ENCODE results near the gene TIAM1. TPM values are rescaled to one million over a fixed set of nuclear protein-coding genes. Genes with fewer than 3 reads are reported as not detected.
A peak's percentile ranks its signal among the peaks of the same experiment; 100 is the strongest.

Gene TIAM1
- total RNA-seq, 1 donor from 2014 or later = 35.4 TPM

DNA sequence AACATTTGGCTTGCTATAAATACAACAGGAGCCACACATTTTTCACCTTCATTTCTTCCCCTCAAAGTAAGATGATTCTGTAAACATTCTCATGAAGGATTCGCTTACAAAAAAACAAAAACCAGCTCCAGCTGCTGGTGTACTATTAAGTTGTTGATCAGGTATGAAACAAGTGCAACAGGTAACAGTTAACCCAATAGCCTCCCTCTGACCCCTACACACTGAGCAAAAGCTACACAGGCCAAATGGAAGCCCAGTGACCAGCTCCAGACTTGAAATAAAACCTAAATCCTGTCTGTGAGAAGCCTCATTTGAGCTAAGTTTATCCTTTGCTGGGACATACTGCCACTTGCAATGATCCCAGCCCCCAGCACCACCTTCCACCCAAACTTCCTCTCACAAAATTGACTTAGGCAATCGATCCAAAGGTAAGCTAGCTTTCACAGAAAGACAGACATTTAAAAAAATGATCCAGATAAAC, 991 bp downstream of the TIAM1 start:
- DNase-seq (ENCODE audit: low spot score, unreplicated experiment) = no peak
- Mint-ChIP-seq H3K27me3 (peaks cover 12% of the 10 kb centered on the region), H3K27ac (peak overlapping the region; percentile 93), H3K4me1 (ENCODE audit: low read depth) (peaks cover 37% of the 10 kb centered on the region), H3K4me3 (ENCODE audit: low read depth) (peak overlapping the region; percentile 93), H3K9me3 (ENCODE audit: low read depth) (no peaks in the 10 kb centered on the region), H3K36me3 (ENCODE audit: insufficient read depth) (peaks cover 3% of the 10 kb centered on the region)
- TF ChIP-seq, protein P1, sequence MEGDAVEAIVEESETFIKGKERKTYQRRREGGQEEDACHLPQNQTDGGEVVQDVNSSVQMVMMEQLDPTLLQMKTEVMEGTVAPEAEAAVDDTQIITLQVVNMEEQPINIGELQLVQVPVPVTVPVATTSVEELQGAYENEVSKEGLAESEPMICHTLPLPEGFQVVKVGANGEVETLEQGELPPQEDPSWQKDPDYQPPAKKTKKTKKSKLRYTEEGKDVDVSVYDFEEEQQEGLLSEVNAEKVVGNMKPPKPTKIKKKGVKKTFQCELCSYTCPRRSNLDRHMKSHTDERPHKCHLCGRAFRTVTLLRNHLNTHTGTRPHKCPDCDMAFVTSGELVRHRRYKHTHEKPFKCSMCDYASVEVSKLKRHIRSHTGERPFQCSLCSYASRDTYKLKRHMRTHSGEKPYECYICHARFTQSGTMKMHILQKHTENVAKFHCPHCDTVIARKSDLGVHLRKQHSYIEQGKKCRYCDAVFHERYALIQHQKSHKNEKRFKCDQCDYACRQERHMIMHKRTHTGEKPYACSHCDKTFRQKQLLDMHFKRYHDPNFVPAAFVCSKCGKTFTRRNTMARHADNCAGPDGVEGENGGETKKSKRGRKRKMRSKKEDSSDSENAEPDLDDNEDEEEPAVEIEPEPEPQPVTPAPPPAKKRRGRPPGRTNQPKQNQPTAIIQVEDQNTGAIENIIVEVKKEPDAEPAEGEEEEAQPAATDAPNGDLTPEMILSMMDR (IDR thresholded peaks at IDR 0.05; ENCODE audit: unreplicated experiment) = no peak

GRCh38 chr21:31342348-31342747, 1.7 kb downstream of the TIAM1 start:
- TF ChIP-seq, protein P1 (IDR thresholded peaks at IDR 0.05; ENCODE audit: unreplicated experiment) = no peak
- peak overlapping the region; percentile 93 for H3K4me3 Mint-ChIP-seq (ENCODE audit: low read depth)
- H3K36me3 Mint-ChIP-seq (ENCODE audit: insufficient read depth) = peaks cover 3% of the 10 kb centered on the region
- no peaks in the 10 kb centered on the region for H3K9me3 Mint-ChIP-seq (ENCODE audit: low read depth)
- peaks cover 37% of the 10 kb centered on the region for H3K4me1 Mint-ChIP-seq (ENCODE audit: low read depth)
- peaks cover 8% of the 10 kb centered on the region for H3K27me3 Mint-ChIP-seq
- DNase-seq (ENCODE audit: low spot score, unreplicated experiment) = no peak
- H3K27ac Mint-ChIP-seq = no peak overlapping the region

GRCh38 chr21:31340942-31341487, 3.0 kb downstream of the TIAM1 start:
- H3K27ac Mint-ChIP-seq = no peak overlapping the region
- no peak for DNase-seq (ENCODE audit: low spot score, unreplicated experiment)
- peaks cover 3% of the 10 kb centered on the region for H3K27me3 Mint-ChIP-seq
- H3K4me1 Mint-ChIP-seq (ENCODE audit: low read depth) = peaks cover 39% of the 10 kb centered on the region
- no peaks in the 10 kb centered on the region for H3K9me3 Mint-ChIP-seq (ENCODE audit: low read depth)
- H3K36me3 Mint-ChIP-seq (ENCODE audit: insufficient read depth) = peaks cover 7% of the 10 kb centered on the region
- TF ChIP-seq, protein P1 (IDR thresholded peaks at IDR 0.05; ENCODE audit: unreplicated experiment) = no peak
- H3K4me3 Mint-ChIP-seq (ENCODE audit: low read depth) = no peak overlapping the region

DNA sequence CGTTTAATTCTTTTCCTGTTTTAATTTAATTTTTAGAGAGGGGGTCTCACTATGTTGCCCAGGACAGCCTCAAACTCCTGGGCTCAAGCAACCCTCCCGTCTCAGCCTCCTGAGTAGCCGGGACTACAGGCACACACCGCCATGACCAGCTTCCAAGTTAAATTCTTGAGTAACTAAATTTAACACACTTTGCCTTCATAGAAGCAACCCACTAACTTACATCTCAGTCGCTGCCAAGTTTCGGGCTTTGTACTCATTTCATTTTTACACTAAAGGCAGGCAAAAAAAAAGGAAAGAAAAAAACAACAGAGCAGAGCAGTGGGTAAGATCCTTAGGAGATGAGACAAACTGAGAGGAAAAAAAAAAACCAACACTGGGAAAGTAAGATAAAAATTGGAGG, 3.5 kb downstream of the TIAM1 start:
- Mint-ChIP-seq H3K4me3 (ENCODE audit: low read depth) (no peak overlapping the region), H3K27ac (no peak overlapping the region)

GRCh38 chr21:31339721-31340120, 4.3 kb downstream of the TIAM1 start:
- peaks cover 7% of the 10 kb centered on the region for H3K36me3 Mint-ChIP-seq (ENCODE audit: insufficient read depth)
- H3K27me3 Mint-ChIP-seq = no peaks in the 10 kb centered on the region
- TF ChIP-seq, protein P1 (IDR thresholded peaks at IDR 0.05; ENCODE audit: unreplicated experiment) = no peak
- no peaks in the 10 kb centered on the region for H3K9me3 Mint-ChIP-seq (ENCODE audit: low read depth)
- DNase-seq (ENCODE audit: low spot score, unreplicated experiment) = no peak
- H3K4me1 Mint-ChIP-seq (ENCODE audit: low read depth) = peaks cover 41% of the 10 kb centered on the region
- no peak overlapping the region for H3K27ac Mint-ChIP-seq
- no peak overlapping the region for H3K4me3 Mint-ChIP-seq (ENCODE audit: low read depth)

More for the DNA sequence above, 3.5 kb downstream of the TIAM1 start:
- H3K27me3 Mint-ChIP-seq = peaks cover 3% of the 10 kb centered on the region
- H3K9me3 Mint-ChIP-seq (ENCODE audit: low read depth) = no peaks in the 10 kb centered on the region
- TF ChIP-seq, protein P1 (IDR thresholded peaks at IDR 0.05; ENCODE audit: unreplicated experiment) = no peak
- no peak for DNase-seq (ENCODE audit: low spot score, unreplicated experiment)
- peaks cover 39% of the 10 kb centered on the region for H3K4me1 Mint-ChIP-seq (ENCODE audit: low read depth)
- H3K36me3 Mint-ChIP-seq (ENCODE audit: insufficient read depth) = peaks cover 7% of the 10 kb centered on the region

Measured in progenitor cell of endocrine pancreas (in vitro differentiated cells).